ENCODE results near the gene SEMA4A.
"Not testable (repeated sequence)": the region's sequence is repeated elsewhere in the genome, so short reads cannot be mapped to it uniquely, and the experiment has no call there.

SEMA4A gene

DNA sequence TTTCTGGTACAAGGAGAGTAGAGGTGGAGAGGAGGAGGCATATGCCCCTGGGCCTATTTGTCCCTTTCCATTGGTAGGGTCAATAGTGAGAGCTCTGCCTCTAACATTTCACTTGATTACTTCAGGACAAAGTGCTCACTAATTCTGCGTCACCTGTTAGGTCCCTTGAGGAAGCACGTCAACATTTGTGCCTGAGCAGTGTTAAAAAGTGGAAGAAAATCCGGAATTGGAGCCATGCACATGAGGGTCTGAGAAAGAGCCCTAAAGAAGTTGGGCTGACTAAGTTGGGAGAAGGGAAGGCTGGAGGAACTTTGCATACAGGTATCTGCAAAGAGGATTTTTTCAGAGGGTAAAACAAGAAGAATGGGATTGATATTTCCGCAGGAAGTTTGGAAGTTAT, 42.5 kb downstream of the SEMA4A start:
- no peak for DNase-seq

GRCh38 chr1:156196445-156196844, 43.1 kb downstream of the SEMA4A start:
- DNase-seq, result no peak

GRCh38 chr1:156198831-156199349, 45.5 kb downstream of the SEMA4A start:
- DNase-seq, result no peak

DNA sequence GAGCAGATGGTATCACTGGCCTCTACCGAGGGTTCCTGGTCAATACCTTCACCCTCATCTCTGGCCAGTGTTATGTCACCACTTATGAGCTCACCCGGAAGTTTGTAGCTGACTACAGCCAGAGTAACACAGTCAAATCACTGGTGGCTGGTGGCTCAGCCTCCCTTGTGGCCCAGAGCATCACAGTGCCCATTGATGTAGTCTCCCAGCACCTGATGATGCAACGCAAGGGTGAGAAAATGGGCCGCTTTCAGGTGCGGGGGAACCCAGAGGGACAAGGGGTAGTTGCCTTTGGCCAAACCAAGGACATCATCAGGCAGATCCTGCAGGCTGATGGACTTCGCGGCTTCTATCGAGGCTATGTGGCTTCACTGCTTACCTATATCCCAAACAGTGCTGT, 46.7 kb downstream of the SEMA4A start:
- DNase-seq, result no peak

DNA sequence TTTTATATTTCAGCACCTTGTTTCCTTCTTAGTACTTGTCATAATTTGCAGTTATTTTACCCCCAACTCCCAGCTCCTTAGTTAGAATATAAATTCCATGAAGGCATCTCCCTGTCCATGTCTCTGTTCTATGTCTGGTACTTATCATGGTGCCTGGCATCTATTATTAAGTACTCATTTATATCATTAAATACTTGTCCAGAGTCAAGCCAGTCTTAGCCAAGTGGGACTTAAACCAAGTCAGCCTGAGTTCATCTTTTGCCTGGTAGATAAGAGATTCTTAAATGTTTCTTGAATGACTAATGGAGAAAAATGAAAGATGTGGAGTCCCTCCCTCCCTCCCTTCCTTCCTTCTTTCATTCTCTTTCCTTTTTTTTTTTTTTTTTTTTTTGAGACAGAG, 49.9 kb downstream of the SEMA4A start:
- no peak for DNase-seq

DNA sequence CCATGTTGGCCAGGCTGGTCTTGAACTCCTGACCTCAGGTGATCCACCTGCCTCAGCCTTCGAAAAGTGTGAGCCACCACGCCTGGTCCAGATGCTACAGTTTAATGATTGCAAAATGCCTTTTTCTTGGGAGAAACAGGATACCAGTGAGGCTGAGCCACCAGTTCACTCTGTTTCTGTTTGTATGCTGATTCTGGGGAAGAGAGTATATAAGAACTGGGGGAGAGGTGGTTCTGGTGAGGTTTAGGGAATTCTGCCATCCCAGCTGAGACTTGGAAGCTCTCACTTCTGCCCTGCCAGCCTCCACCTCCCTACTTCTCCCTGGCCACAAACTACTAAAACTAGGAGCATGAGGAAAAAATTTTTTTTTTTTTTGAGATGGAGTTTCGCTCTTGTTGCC, 51.3 kb downstream of the SEMA4A start:
- DNase-seq, result no peak

- DNase-seq, result no peak
Observed at GRCh38 chr1:156211243-156211642, 57.9 kb downstream of the SEMA4A start.

GRCh38 chr1:156212130-156212529, 58.7 kb downstream of the SEMA4A start:
- no peak for DNase-seq

- DNase-seq, result peak; percentile 95
Observed at GRCh38 chr1:156212833-156213643, 59.7 kb downstream of the SEMA4A start, which contains the start of gene PMF1. Gene PMF1, plus strand, starts transcription at chr1:156213007. Its CDS starts 9 bp downstream, at chr1:156213016.

GRCh38 chr1:156213644-156213966, 60.2 kb downstream of the SEMA4A start:
- DNase-seq, result no peak

DNA sequence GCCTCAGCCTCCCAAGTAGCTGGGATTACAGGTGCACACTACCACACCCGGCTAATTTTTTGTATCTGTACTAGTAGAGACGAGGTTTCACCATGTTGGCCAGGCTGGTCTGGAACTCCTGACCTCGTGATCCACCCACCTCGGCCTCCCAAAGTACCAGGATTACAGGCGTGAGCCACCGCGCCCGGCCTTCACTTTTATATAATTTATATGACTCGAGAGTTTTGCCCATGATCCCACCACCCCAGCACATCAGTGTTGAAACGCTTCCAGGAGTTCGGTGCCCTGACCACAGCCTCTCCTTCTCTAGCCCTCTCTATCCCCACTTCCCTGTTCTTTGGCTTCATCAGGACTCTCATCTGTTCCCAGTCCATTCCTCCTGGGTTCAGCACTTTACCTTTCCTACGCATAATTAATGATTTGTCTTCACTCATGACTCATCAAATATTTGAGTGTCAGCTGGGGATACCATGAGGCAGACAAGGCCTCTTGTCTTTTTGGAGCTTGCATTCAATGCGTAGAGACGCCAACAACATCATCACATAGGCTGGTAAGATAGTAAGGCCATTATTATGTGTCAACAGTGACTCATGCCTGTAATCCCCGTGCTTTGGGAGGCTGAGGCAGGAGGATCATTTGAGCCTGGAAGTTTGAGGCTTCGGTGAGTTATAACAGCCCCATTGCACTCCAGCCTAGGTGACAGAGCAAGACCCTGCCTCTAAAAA, 60.8 kb downstream of the SEMA4A start:
- DNase-seq, result no peak

DNA sequence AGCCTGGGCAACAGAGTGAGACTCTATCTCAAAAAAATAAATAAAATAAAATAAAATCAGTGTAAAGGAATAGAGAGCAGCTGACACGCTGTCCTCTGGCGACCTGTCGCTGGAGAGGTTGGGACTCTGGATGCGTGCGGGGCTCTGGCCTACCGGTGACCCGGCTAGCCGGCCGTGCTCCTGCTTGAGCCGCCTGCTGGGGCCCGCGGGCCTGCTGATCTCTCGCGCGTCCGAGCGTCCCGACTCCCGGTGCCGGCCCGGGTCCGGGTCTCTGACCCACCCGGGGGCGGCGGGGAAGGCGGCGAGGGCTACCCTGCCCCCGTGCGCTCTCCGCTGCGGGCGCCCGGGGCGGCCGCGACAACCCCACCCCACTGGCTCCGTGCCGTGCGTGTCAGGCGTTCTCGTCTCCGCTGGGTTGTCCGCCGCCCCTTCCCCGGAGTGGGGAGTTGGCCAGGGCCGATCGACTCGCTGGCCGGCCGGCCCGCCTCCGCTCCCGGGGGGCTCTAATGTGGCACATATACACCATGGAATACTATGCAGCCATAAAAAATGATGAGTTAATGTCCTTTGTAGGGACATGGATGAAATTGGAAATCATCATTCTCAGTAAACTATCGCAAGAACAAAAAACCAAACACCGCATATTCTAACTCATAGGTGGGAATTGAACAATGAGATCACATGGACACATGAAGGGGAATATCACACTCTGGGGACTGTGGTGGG, 63.1 kb downstream of the SEMA4A start:
- not testable (repeated sequence) for DNase-seq

DNA sequence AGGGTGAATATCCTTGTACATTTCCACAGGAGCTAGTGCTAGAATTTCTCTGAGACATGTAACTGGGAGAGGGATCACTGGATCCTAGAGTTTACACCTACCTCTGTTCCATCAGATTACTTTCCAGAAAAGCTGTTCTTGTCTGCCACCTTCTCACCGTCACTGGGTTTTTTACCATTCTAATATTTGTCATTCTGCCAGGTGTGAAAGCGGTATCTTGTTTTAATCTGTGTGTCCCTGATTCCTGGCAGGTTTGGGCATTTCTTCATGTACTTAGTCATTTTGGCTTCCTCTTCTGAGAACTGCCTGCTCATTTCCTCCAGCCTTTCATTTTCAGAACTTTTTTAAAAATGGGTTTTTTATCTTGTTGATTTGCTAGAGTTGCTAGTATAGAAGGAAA, 64.5 kb downstream of the SEMA4A start:
- peak; percentile 60 for DNase-seq

DNA sequence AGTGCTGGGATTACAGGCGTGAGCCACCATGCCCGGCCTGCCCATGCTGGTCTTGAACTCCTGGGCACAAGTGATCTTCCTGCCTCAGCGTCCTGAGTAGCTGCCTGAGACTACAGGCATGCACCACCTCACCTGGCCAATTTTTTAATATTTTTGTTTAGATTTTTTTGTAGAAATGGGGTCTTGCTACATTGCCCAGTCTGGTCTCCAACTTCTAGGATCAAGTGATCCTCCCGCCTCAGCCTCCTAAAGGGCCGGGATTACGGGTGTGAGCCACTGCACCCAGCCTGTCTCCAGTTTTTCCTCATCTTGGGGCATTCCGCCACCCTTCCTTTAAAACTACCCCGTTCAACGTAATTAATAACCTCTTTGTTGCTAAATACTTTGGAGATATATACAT, 66.8 kb downstream of the SEMA4A start:
- DNase-seq, result no peak

GRCh38 chr1:156221986-156222692, 68.8 kb downstream of the SEMA4A start:
- no peak for DNase-seq

DNA sequence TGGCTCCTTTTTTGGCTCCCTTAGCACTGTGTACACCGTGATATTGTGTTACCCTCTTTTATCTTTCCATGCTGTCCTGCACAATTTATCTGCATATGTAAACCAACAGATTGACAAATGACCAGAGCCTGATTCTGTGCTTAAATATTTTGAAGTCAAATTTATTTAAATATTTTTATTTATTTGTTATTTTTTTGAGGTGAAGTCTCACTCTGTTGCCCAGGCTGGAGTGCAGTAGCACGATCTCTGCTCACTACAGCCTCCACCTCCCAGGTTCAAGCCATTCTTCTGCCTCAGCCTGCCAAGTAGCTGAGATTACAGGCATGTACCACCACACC, 72.3 kb downstream of the SEMA4A start:
- no peak for DNase-seq

GRCh38 chr1:156226116-156226538, 72.7 kb downstream of the SEMA4A start:
- DNase-seq, result no peak

DNA sequence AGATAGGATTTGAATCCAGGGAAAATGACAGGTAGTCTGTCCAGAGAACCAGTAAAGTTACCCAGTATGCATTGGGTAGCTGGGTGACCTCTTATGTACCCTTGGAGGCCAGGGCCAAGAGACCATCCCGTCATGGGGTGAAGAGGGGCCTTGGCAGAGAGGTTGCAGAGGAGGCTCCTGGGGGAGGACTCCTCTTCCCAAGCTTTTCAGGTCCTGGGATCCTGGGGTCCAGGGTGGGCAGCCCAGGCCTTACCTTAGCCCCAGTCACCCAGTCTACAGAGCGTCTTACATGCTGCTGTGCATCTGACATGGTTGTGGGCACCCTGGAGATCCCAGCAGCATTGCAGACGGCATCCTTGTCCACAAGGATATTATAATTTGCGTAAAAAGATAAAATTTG, 73.4 kb downstream of the SEMA4A start:
- no peak for DNase-seq
